AG04450 (cell line): Measurements from ENCODE around the gene NFX1. TPM values are rescaled to one million over a fixed set of nuclear protein-coding genes. Genes with fewer than 3 reads are reported as not detected.
"Not testable (repeated sequence)": the region's sequence is repeated elsewhere in the genome, so short reads cannot be mapped to it uniquely, and the experiment has no call there.

Experiments used
- CTCF ChIA-PET: fragments of 300-600, 350-600 bp; formaldehyde crosslinking; extraction: SDS; loops from one replicate; lab custom pipeline; 2022; ENCODE audit warnings: antibody characterized with exemption, inconsistent platforms; lab: Charles Lee
- POLR2A ChIA-PET: fragments of 350-600 bp; formaldehyde crosslinking; extraction: SDS; loops from one replicate; lab custom pipeline; 2021; ENCODE audit warnings: antibody characterized with exemption, inconsistent platforms; lab: Yijun Ruan, JAX
- DNase-seq: peaks from one replicate; pipeline ENCODE4 v3.0.0-alpha.2; 2011; ENCODE audit warnings: low read depth, low spot score
- H3K27ac ChIP-seq: one replicate; pipeline ENCODE4 v1.5.1; 2012; ENCODE audit warnings: low read depth, low read length, control low read depth
- H3K27me3 ChIP-seq: one replicate; pipeline ENCODE4 v1.6.0; 2012; ENCODE audit warnings: low read length; ENCODE audit not compliant: control insufficient read depth, insufficient read depth
- H3K4me3 ChIP-seq: 2 replicates; pipeline ENCODE4 v1.5.1; 2011; ENCODE audit warnings: mild to moderate bottlenecking, low read depth, low read length, control low read depth
- H3K9me3 ChIP-seq: 2 replicates; pipeline ENCODE4 v1.5.1; 2012; ENCODE audit warnings: low read length; ENCODE audit not compliant: control insufficient read depth, insufficient read depth
- CTCF ChIP-seq: IDR thresholded peaks from 2 replicates; pipeline ENCODE4 v1.5.1; 2011; ENCODE audit warnings: low read depth, low read length, control low read depth, inconsistent platforms
- polyA plus RNA-seq: library from polyadenylated mRNA; depleted of rRNA; stranded (reverse); fragments of >200 nt; gene quantifications from 2 replicates; pipeline ENCODE4 v1.2.3, GENCODE V29; 2011

Gene NFX1
- polyA plus RNA-seq, 1 experiment = 39.2 TPM

GRCh38 chr9:33350310-33350709 lies 60.0 kb downstream of the NFX1 start:
- H3K4me3 ChIP-seq = no peak overlapping the region
- H3K27ac ChIP-seq = peak overlapping the region; percentile 84
- CTCF ChIA-PET = interaction anchor here (2.0 to 2.5 kb wide), 2 partner anchors 24 to 103 kb away, joined by 6 to 16 read pairs; no protein-coding TSS in a partner anchor
- no peak for TF ChIP-seq CTCF
- no peaks in the 10 kb centered on the region for H3K9me3 ChIP-seq
- peak; percentile 80 for DNase-seq
- no peaks in the 10 kb centered on the region for H3K27me3 ChIP-seq
- POLR2A ChIA-PET = interaction anchor here (1.4 to 1.6 kb wide), 2 partner anchors 30 to 60 kb away, joined by 3 to 9 read pairs; partner anchors contain the start of gene NFX1

GRCh38 chr9:33351547-33351946 lies 61.2 kb downstream of the NFX1 start:
- POLR2A ChIA-PET = interaction anchor here (1.6 kb wide), 1 partner anchor 31 kb away, joined by 9 read pairs; no protein-coding TSS in a partner anchor
- H3K27me3 ChIP-seq = no peaks in the 10 kb centered on the region
- no peak overlapping the region for H3K4me3 ChIP-seq
- TF ChIP-seq CTCF = no peak
- no peak for DNase-seq
- CTCF ChIA-PET = interaction anchor here (0.5 to 2.5 kb wide), 2 partner anchors 23 to 100 kb away, joined by 5 to 16 read pairs; no protein-coding TSS in a partner anchor
- no peak overlapping the region for H3K27ac ChIP-seq
- no peaks in the 10 kb centered on the region for H3K9me3 ChIP-seq

GRCh38 chr9:33354651-33355211 lies 64.4 kb downstream of the NFX1 start:
- Histone ChIP-seq H3K9me3 (no peaks in the 10 kb centered on the region), H3K4me3 (no peak overlapping the region), H3K27me3 (no peaks in the 10 kb centered on the region), H3K27ac (peak overlapping the region; percentile 77)
- ChIA-PET CTCF (interaction anchor here (3.9 kb wide), 1 partner anchor 19 kb away, joined by 39 read pairs; no protein-coding TSS in a partner anchor), POLR2A (interaction anchor here (1.2 kb wide), 1 partner anchor 34 kb away, joined by 7 read pairs; no protein-coding TSS in a partner anchor)
- no peak for TF ChIP-seq CTCF
- DNase-seq = peak; percentile 59

- TF ChIP-seq CTCF = no peak
- no peaks in the 10 kb centered on the region for H3K9me3 ChIP-seq
- ChIA-PET CTCF (interaction anchor here (0.7 to 3.9 kb wide), 5 partner anchors 18 to 111 kb away, joined by 3 to 39 read pairs (median 4); partner anchors contain the start of gene AQP3), POLR2A (no interaction called here)
- H3K4me3 ChIP-seq = no peak overlapping the region
- DNase-seq = no peak
- no peaks in the 10 kb centered on the region for H3K27me3 ChIP-seq
- no peak overlapping the region for H3K27ac ChIP-seq
These were observed 65.6 kb downstream of the NFX1 start for GRCh38 chr9:33355933-33356332.

GRCh38 chr9:33358641-33359040 lies 68.3 kb downstream of the NFX1 start:
- CTCF ChIA-PET = interaction anchor here (1.1 to 1.2 kb wide), 2 partner anchors 16 to 17 kb away, joined by 3 to 4 read pairs; no protein-coding TSS in a partner anchor
- H3K9me3 ChIP-seq, H3K4me3 ChIP-seq, DNase-seq, H3K27ac ChIP-seq, H3K27me3 ChIP-seq, POLR2A ChIA-PET: not testable (repeated sequence)
